ENCODE results near the gene CDH11. TPM values are rescaled to one million over a fixed set of nuclear protein-coding genes. Genes with fewer than 3 reads are reported as not detected.
A peak's percentile ranks its signal among the peaks of the same experiment; 100 is the strongest.

The CDH11 gene, protein sequence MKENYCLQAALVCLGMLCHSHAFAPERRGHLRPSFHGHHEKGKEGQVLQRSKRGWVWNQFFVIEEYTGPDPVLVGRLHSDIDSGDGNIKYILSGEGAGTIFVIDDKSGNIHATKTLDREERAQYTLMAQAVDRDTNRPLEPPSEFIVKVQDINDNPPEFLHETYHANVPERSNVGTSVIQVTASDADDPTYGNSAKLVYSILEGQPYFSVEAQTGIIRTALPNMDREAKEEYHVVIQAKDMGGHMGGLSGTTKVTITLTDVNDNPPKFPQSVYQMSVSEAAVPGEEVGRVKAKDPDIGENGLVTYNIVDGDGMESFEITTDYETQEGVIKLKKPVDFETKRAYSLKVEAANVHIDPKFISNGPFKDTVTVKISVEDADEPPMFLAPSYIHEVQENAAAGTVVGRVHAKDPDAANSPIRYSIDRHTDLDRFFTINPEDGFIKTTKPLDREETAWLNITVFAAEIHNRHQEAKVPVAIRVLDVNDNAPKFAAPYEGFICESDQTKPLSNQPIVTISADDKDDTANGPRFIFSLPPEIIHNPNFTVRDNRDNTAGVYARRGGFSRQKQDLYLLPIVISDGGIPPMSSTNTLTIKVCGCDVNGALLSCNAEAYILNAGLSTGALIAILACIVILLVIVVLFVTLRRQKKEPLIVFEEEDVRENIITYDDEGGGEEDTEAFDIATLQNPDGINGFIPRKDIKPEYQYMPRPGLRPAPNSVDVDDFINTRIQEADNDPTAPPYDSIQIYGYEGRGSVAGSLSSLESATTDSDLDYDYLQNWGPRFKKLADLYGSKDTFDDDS
- total RNA-seq: 10 to 100 TPM; 41.8 to 70.0 (median 52.8) TPM

DNA sequence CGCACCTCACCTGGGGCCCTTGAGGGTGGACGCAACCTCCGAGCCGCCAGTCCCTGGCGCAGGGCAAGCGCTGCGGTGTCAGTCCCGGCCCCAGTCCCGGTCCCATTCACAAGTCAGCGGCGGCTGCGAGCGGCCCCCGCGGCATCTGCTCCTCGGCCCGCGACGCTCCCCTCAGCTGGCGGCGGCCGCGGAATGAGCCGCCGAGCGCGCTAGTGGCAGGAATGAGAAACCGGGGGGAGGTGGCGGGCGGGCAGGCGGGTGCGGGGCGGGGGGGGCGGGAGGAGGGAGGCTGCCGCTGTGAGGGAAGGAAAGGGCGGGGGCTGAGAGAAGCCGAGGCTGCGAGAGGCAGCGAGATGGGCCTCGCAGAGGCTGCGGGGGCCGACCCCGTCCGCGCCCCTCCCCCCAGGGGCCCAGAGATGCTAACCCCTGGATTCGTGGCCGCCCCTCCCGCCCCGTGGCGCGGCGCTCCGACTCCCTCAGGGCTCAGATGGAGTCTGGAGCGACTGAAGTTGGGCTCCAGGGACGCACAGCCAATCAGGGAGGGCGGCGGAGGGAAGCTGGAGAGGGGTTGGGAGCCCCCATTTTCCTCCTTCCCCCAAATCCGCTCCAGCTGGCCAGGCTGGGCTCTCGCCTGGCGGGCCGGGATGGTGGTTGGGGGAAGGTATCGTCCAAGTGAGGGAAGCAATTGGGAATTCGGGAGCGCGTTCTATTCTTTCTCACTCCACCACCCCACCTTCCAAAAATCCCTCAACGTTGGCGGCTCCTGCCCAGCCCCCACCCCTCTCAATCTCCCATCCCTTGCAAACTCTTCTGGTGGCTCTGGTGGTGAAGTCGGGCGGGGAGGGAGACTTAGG, at the start of gene CDH11:
TSS of gene CDH11 (minus strand) at position 194 of the 854 bp plus-strand sequence. CDS start 117,194 bp downstream, outside the sequence.
- TF ChIP-seq, protein P1, sequence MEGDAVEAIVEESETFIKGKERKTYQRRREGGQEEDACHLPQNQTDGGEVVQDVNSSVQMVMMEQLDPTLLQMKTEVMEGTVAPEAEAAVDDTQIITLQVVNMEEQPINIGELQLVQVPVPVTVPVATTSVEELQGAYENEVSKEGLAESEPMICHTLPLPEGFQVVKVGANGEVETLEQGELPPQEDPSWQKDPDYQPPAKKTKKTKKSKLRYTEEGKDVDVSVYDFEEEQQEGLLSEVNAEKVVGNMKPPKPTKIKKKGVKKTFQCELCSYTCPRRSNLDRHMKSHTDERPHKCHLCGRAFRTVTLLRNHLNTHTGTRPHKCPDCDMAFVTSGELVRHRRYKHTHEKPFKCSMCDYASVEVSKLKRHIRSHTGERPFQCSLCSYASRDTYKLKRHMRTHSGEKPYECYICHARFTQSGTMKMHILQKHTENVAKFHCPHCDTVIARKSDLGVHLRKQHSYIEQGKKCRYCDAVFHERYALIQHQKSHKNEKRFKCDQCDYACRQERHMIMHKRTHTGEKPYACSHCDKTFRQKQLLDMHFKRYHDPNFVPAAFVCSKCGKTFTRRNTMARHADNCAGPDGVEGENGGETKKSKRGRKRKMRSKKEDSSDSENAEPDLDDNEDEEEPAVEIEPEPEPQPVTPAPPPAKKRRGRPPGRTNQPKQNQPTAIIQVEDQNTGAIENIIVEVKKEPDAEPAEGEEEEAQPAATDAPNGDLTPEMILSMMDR (IDR thresholded peaks at IDR 0.05): no peak
- no peak for TF ChIP-seq POLR2A (IDR thresholded peaks at IDR 0.05)
- peak in 2 of 3 donors; percentile 7 to 20 for TF ChIP-seq POLR2AphosphoS5 (IDR thresholded peaks at IDR 0.05)
- intact Hi-C loops (cut with DNase I; ENCODE audit: low total_unique reads): loop anchor here (10.0 kb wide), 1 partner anchor 943 kb away; no protein-coding TSS in a partner anchor
- peaks cover 0 to 3% of the 10 kb centered on the region in 2 donors for H3K4me1 ChIP-seq
- H3K9me3 ChIP-seq: no peaks in the 10 kb centered on the region
- H3K27me3 ChIP-seq: peaks cover 0 to 33% of the 10 kb centered on the region in 2 donors
- H3K4me3 ChIP-seq: peak within 1 kb of the TSS; percentile 70 to 89 (median 71)
- H3K36me3 ChIP-seq: no peaks in the 10 kb centered on the region
- peak in 1 of 2 donors; percentile 51 for DNase-seq (ENCODE audit: low spot score in 2 of 2)
- H3K27ac ChIP-seq: peak within 1 kb of the TSS; percentile 90 to 96

DNA sequence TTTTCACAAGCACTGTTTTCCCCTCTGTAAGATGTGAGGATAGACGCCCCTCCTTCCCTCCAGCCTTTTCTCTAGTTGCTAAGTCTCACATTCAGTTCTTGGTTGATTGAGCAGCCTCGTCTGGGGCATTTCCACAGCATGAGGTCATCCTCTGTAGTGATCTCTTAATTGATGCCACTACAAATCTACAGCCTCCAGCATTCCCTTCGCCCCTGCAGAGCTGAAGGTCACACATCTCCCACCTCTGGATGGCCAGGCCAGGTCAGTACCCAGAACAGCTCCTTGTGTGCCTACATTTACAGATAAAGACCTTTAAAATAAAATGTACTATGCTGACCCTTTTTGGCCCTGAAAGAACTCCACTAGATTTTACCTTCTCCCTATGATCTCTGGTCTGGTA, 32.5 kb upstream of the CDH11 start:
- no peaks in the 10 kb centered on the region for H3K27me3 ChIP-seq
- no peak for DNase-seq (ENCODE audit: low spot score in 2 of 2)
- intact Hi-C loops (cut with DNase I; ENCODE audit: low total_unique reads): no loop called here
- no peaks in the 10 kb centered on the region for H3K36me3 ChIP-seq
- H3K27ac ChIP-seq: no peak overlapping the region
- H3K4me1 ChIP-seq: no peaks in the 10 kb centered on the region
- no peaks in the 10 kb centered on the region for H3K9me3 ChIP-seq
- H3K4me3 ChIP-seq: no peak overlapping the region
- no peak for TF ChIP-seq POLR2AphosphoS5 (IDR thresholded peaks at IDR 0.05)
- TF ChIP-seq, protein P1 (IDR thresholded peaks at IDR 0.05): no peak
- TF ChIP-seq POLR2A (IDR thresholded peaks at IDR 0.05): no peak

DNA sequence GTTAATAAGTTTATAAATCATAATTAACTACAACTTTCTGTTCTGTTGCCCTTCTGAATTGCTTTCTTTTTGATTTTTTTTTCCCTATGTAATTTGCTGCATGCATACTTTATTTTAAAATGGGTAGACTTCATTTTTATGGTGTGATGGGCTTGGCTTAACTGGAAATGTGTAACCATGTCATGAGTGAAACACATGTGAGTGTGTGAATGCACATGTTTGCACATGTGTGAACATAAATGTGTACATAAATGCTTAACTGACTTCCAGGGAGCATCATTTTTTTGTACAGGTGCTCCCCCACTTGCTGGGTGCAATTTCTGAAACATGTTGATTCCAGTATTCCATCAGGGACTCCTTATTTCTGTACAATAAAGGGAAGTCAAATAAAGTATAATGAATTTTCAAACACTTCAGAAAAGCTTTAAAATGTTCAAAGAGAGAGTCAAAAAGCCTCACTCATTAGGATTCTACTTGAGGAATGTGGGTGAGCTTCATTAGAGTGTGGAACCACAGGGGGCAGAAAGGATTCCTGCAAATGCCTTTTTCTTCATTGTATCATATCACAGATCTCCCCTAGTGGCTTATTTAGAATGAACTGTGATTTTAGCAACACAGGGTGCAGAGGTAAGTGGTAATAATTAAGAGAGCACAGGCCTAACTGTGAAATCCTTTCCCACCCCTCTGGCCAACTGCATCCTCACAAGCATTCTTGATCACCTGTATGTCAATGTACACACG, 31.7 kb upstream of the CDH11 start:
- H3K4me3 ChIP-seq: no peak overlapping the region
- H3K9me3 ChIP-seq: no peaks in the 10 kb centered on the region
- no peaks in the 10 kb centered on the region for H3K36me3 ChIP-seq
- no peaks in the 10 kb centered on the region for H3K4me1 ChIP-seq
- no peak overlapping the region for H3K27ac ChIP-seq
- DNase-seq (ENCODE audit: low spot score in 2 of 2): no peak
- H3K27me3 ChIP-seq: no peaks in the 10 kb centered on the region
- intact Hi-C loops (cut with DNase I; ENCODE audit: low total_unique reads): no loop called here
- TF ChIP-seq, protein P1 (IDR thresholded peaks at IDR 0.05): no peak
- no peak for TF ChIP-seq POLR2A (IDR thresholded peaks at IDR 0.05)

DNA sequence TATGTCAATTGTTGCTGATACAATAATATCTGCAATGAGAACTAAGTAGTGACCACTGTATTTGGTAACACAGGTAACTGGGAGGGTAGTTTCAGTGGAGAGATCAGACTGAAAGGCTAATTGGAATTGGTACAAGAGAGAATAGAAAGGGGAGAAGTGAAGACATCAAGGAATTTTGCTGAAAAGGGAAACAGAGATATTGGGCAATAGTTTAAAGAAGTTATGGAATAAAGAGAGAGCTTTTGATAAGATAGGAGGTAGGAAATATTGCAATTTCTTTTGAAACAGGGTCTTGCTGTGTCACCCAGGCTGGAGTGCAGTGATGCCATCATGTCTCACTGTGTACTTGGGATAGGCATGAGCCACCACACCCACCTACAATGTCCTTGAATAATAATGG, 26.9 kb upstream of the CDH11 start:
- no peak overlapping the region for H3K27ac ChIP-seq
- H3K36me3 ChIP-seq: no peaks in the 10 kb centered on the region
- H3K4me1 ChIP-seq: no peaks in the 10 kb centered on the region
- H3K4me3 ChIP-seq: no peak overlapping the region
- no peak for DNase-seq (ENCODE audit: low spot score in 2 of 2)
- no peaks in the 10 kb centered on the region for H3K9me3 ChIP-seq
- TF ChIP-seq POLR2A (IDR thresholded peaks at IDR 0.05): no peak
- TF ChIP-seq, protein P1 (IDR thresholded peaks at IDR 0.05): no peak
- TF ChIP-seq POLR2AphosphoS5 (IDR thresholded peaks at IDR 0.05): no peak
- intact Hi-C loops (cut with DNase I; ENCODE audit: low total_unique reads): no loop called here
- no peaks in the 10 kb centered on the region for H3K27me3 ChIP-seq

Data from breast epithelium (tissue), 4 donors.